A549 (cell line): ENCODE data around the gene HTRA3. TPM values are rescaled to one million over a fixed set of nuclear protein-coding genes. Genes with fewer than 3 reads are reported as not detected.
A peak's percentile ranks its signal among the peaks of the same experiment; 100 is the strongest.

Source experiments
- ATAC-seq, 2 experiments: fragments of 200-7000 bp in 1 of 2; fragments of >200 bp in 1 of 2; cut with Nextera tagmentation in 1 of 2; cut with Tn5 transposase in 1 of 2; 3 replicates each; pipeline versions ENCODE4 v1.8.0 to v1.9.1; 2018 to 2020; ENCODE audit warnings: mild to moderate bottlenecking in 1 of 2, moderate library complexity in 1 of 2
- CTCF ChIA-PET: fragments of 300-600 bp; sonication (Branson Sonifier 250); formaldehyde crosslinking; extraction: SDS; loops from one replicate; lab custom pipeline; 2021; ENCODE audit warnings: antibody characterized with exemption, inconsistent platforms; lab: Yijun Ruan, JAX
- POLR2A ChIA-PET: fragments of 350-600 bp; formaldehyde crosslinking; extraction: SDS; loops from one replicate; lab custom pipeline; 2021; ENCODE audit warnings: antibody characterized with exemption, inconsistent platforms; lab: Yijun Ruan, JAX
- DNase-seq, 2 experiments: peaks; one replicate each; pipeline versions ENCODE4 v3.0.0 to v3.0.0-alpha.2; 2011 to 2016; ENCODE audit warnings: low read depth in 1 of 2, low spot score in 1 of 2
- FAIRE-seq: peaks from 2 replicates; lab custom pipeline; 2011; peaks lifted over from hg19 to GRCh38; lab: Jason Lieb, UNC
- H3K27ac ChIP-seq, 2 experiments: fragments of >200 bp; sonication (Bioruptor Twin); formaldehyde crosslinking; 3 replicates each; pipeline ENCODE4 v1.5.1; 2016 to 2017
- H3K4me1 ChIP-seq: fragments of >200 bp; sonication (Bioruptor Twin); formaldehyde crosslinking; 3 replicates; pipeline ENCODE4 v1.6.1; 2016
- H3K4me2 ChIP-seq: fragments of >200 bp; sonication (Bioruptor Twin); formaldehyde crosslinking; 3 replicates; pipeline ENCODE4 v1.6.1; 2016
- H3K4me3 ChIP-seq: fragments of >200 bp; sonication (Bioruptor Twin); formaldehyde crosslinking; 3 replicates; pipeline ENCODE4 v1.5.1; 2016
- H3K9me3 ChIP-seq: fragments of >200 bp; sonication (Bioruptor Twin); formaldehyde crosslinking; 3 replicates; pipeline ENCODE4 v1.6.1; 2016
- CBX8 ChIP-seq: fragments of 200-600 bp; sonication (generic); IDR thresholded peaks from 2 replicates; pipeline ENCODE4 v1.6.1; 2016
- CTCF ChIP-seq: fragments of >200 bp; sonication (Bioruptor Twin); formaldehyde crosslinking; IDR thresholded peaks from 3 replicates; pipeline ENCODE4 v1.5.1; 2016
- E2F6 ChIP-seq: IDR thresholded peaks from 2 replicates; pipeline ENCODE4 v1.6.1; 2012; ENCODE audit warnings: low read depth, borderline replicate concordance
- EHMT2 ChIP-seq: fragments of 200-600 bp; sonication (generic); IDR thresholded peaks from 2 replicates; pipeline ENCODE4 v1.6.1; 2016; ENCODE audit warnings: antibody characterized with exemption, low read depth, mild to moderate bottlenecking, moderate library complexity
- EP300 ChIP-seq, 2 experiments: fragments of >200 bp; sonication (Bioruptor Twin); formaldehyde crosslinking; IDR thresholded peaks; 2 replicates in 1 of 2; 3 replicates in 1 of 2; pipeline ENCODE4 v1.6.1; 2016 to 2017
- FOSL2 ChIP-seq, 2 experiments: fragments of 450-650 bp in 1 of 2; fragments of >200 bp in 1 of 2; sonication (Bioruptor Twin) in 1 of 2; formaldehyde crosslinking; IDR thresholded peaks; 2 replicates each; pipeline versions ENCODE4 v1.5.0 to v1.6.1; 2016 to 2020; ENCODE audit warnings: mild to moderate bottlenecking in 1 of 2, moderate library complexity in 1 of 2
- HMGXB4 ChIP-seq: fragments of 250-450 bp; sonication (Bioruptor Pico); IDR thresholded peaks from 2 replicates; pipeline ENCODE4 v1.5.0; 2021; ENCODE audit warnings: mild to moderate bottlenecking, moderate library complexity, borderline replicate concordance
- HOXB13 ChIP-seq: fragments of 250-450 bp; sonication (Bioruptor Pico); IDR thresholded peaks from 2 replicates; pipeline ENCODE4 v1.5.0; 2020; ENCODE audit warnings: low read depth, mild to moderate bottlenecking, moderate library complexity
- HOXB5 ChIP-seq: fragments of 250-450 bp; sonication (Bioruptor Pico); IDR thresholded peaks from 2 replicates; pipeline ENCODE4 v1.5.0; 2020; ENCODE audit warnings: mild to moderate bottlenecking, moderate library complexity
- JUN ChIP-seq, 2 experiments: fragments of >200 bp; sonication (Bioruptor Twin); formaldehyde crosslinking; IDR thresholded peaks; 2 replicates in 1 of 2; 3 replicates in 1 of 2; pipeline ENCODE4 v1.6.1; 2016 to 2017
- NFE2L2 ChIP-seq: fragments of 150-350 bp; conservative IDR thresholded peaks from 2 replicates; pipeline ENCODE4 v1.6.1; 2014; ENCODE audit warnings: low read length
- PBX3 ChIP-seq: IDR thresholded peaks from 2 replicates; pipeline ENCODE4 v1.6.1; 2012
- PHF8 ChIP-seq: fragments of 200-600 bp; sonication (generic); IDR thresholded peaks from 2 replicates; pipeline ENCODE4 v1.6.1; 2016; ENCODE audit warnings: low read depth, mild to moderate bottlenecking, antibody characterized with exemption, moderate library complexity, borderline replicate concordance
- POLR2A ChIP-seq: IDR thresholded peaks from 2 replicates; pipeline ENCODE4 v1.6.1; 2012; ENCODE audit warnings: mild to moderate bottlenecking, low read length
- RARB ChIP-seq: fragments of 250-450 bp; sonication (Bioruptor Pico); IDR thresholded peaks from 2 replicates; pipeline ENCODE4 v1.8.0; 2021; ENCODE audit warnings: mild to moderate bottlenecking, moderate library complexity
- RCOR1 ChIP-seq: fragments of 150-350 bp; IDR thresholded peaks from 2 replicates; pipeline ENCODE4 v1.6.1; 2014; ENCODE audit warnings: antibody characterized with exemption, low read length, low read depth
- REST ChIP-seq: fragments of 200-600 bp; sonication (generic); IDR thresholded peaks from 2 replicates; pipeline ENCODE4 v1.6.1; 2016; ENCODE audit warnings: antibody characterized with exemption, mild to moderate bottlenecking, moderate library complexity
- SMC3 ChIP-seq: fragments of >200 bp; sonication (Bioruptor Twin); formaldehyde crosslinking; IDR thresholded peaks from 3 replicates; pipeline ENCODE4 v1.6.1; 2018; ENCODE audit warnings: inconsistent platforms
- TFCP2L1 ChIP-seq: fragments of 250-450 bp; sonication (Bioruptor Pico); IDR thresholded peaks from 2 replicates; pipeline ENCODE4 v1.5.0; 2021; ENCODE audit warnings: mild to moderate bottlenecking
- WGBS: methylation state at CpG from one replicate; pipeline ENCODE4 v1.1.6; 2017; ENCODE audit errors: missing lambda C conversion rate; 5-methylcytosine and 5-hydroxymethylcytosine counted together
- polyA plus RNA-seq, 4 experiments: library from polyadenylated mRNA; depleted of rRNA in 3 of 4; stranded (reverse); fragments of >200 nt; fragmentation: RNase III in 1 of 4; extraction: RNeasy Plus Mini Kit Qiagen cat#74134 plus additional on column Dnase treatment in 1 of 4; gene quantifications; 2 replicates in 3 of 4; 3 replicates in 1 of 4; pipeline ENCODE4 v1.2.3, GENCODE V29; 2011 to 2017

The HTRA3 gene
- polyA plus RNA-seq, 2 of the 4 experiments (the other 2 are of a cell fraction): 4.6 to 7.4 TPM

- WGBS: 69% methylated on average over 13 of the region's 13 CpGs
- H3K9me3 ChIP-seq: no peaks in the 10 kb centered on the region
- no peak overlapping the region for H3K4me3 ChIP-seq
- no peak overlapping the region for H3K4me2 ChIP-seq
- POLR2A ChIA-PET: no interaction called here
- H3K4me1 ChIP-seq: peaks cover 19% of the 10 kb centered on the region; the same call in 2 of the 3 replicates
- H3K27ac ChIP-seq: no peak overlapping the region
- TF ChIP-seq JUN (IDR thresholded peaks at IDR 0.05): no peak
- DNase-seq (no peak), FAIRE-seq (no peak), ATAC-seq (no peak)
- CTCF ChIA-PET: interaction anchor here (1.0 to 2.6 kb wide), 4 partner anchors 8 to 144 kb away, joined by 3 to 15 read pairs (median 6); no protein-coding TSS in a partner anchor
Observed at GRCh38 chr4:8258552-8259212, 10.9 kb upstream of the HTRA3 start.

GRCh38 chr4:8259743-8260430 is 9.7 kb upstream of the HTRA3 start:
- CTCF ChIA-PET: interaction anchor here (0.9 kb wide), 1 partner anchor 143 kb away, joined by 4 read pairs; no protein-coding TSS in a partner anchor
- Histone ChIP-seq H3K4me1 (peaks cover 19% of the 10 kb centered on the region; the same call in 2 of the 3 replicates), H3K9me3 (no peaks in the 10 kb centered on the region), H3K4me3 (no peak overlapping the region), H3K27ac (peak overlapping the region; percentile 62 to 75; a peak in 3 of 6 replicates), H3K4me2 (no peak overlapping the region)
- FAIRE-seq: no peak
- no peak for DNase-seq
- TF ChIP-seq FOSL2 (IDR thresholded peaks at IDR 0.05): no peak
- TF ChIP-seq FOSL2 (CRISPR knock-in tag; IDR thresholded peaks at IDR 0.05): no peak
- TF ChIP-seq HOXB13 (CRISPR knock-in tag): no peak
- no peak for TF ChIP-seq RARB (CRISPR knock-in tag)
- no peak for TF ChIP-seq E2F6
- no peak for TF ChIP-seq RCOR1
- TF ChIP-seq PBX3: no peak
- TF ChIP-seq EP300 (IDR thresholded peaks at IDR 0.05): no peak
- TF ChIP-seq HMGXB4 (CRISPR knock-in tag): no peak
- TF ChIP-seq HOXB5 (CRISPR knock-in tag): no peak
- no peak for TF ChIP-seq REST
- no peak for TF ChIP-seq NFE2L2
- no peak for TF ChIP-seq CBX8
- TF ChIP-seq PHF8: no peak
- no peak for TF ChIP-seq POLR2A
- no peak for TF ChIP-seq EHMT2
- TF ChIP-seq TFCP2L1: no peak
- no peak for TF ChIP-seq SMC3
- no peak for TF ChIP-seq CTCF
- POLR2A ChIA-PET: no interaction called here
- 72% methylated on average over 11 of the region's 11 CpGs for WGBS
- no peak for ATAC-seq
